Memory B cell (primary cell): ENCODE measurements around the gene ETNK1.

Experiments used
- ATAC-seq: fragments of 150-1000 bp; cut with Tn5 transposase; 2 replicates; pipeline ENCODE4 v1.10.0; 2021; ENCODE audit warnings: low read depth, mild to moderate bottlenecking, moderate library complexity
- DNase-seq, 2 donors: peaks; one replicate each; pipeline ENCODE4 v3.0.0; 2022; ENCODE audit warnings: low spot score in 2 of 2
- H3K27ac Mint-ChIP-seq: one replicate; pipeline ENCODE4 v1.8.0; 2022; ENCODE audit warnings: mild to moderate bottlenecking, moderate library complexity, mixed read lengths
- H3K27me3 Mint-ChIP-seq: one replicate; pipeline ENCODE4 v1.8.0; 2022; ENCODE audit warnings: mixed read lengths
- H3K36me3 Mint-ChIP-seq: one replicate; pipeline ENCODE4 v1.8.0; 2022; ENCODE audit warnings: mild to moderate bottlenecking, mixed read lengths
- H3K4me1 Mint-ChIP-seq: one replicate; pipeline ENCODE4 v1.8.0; 2022; ENCODE audit warnings: mixed read lengths
- H3K4me3 Mint-ChIP-seq: one replicate; pipeline ENCODE4 v1.8.0; 2022; ENCODE audit warnings: mild to moderate bottlenecking, moderate library complexity, mixed read lengths
- H3K9me3 Mint-ChIP-seq: one replicate; pipeline ENCODE4 v1.8.0; 2022; ENCODE audit warnings: mixed read lengths

ETNK1 gene

GRCh38 chr12:22715254-22715653 lies 90.3 kb downstream of the ETNK1 start:
- H3K27me3 Mint-ChIP-seq: peaks cover 7% of the 10 kb centered on the region
- no peak overlapping the region for H3K27ac Mint-ChIP-seq
- no peaks in the 10 kb centered on the region for H3K9me3 Mint-ChIP-seq
- no peaks in the 10 kb centered on the region for H3K36me3 Mint-ChIP-seq
- no peaks in the 10 kb centered on the region for H3K4me1 Mint-ChIP-seq
- H3K4me3 Mint-ChIP-seq: no peak overlapping the region
- DNase-seq (no peak), ATAC-seq (no peak)

DNA sequence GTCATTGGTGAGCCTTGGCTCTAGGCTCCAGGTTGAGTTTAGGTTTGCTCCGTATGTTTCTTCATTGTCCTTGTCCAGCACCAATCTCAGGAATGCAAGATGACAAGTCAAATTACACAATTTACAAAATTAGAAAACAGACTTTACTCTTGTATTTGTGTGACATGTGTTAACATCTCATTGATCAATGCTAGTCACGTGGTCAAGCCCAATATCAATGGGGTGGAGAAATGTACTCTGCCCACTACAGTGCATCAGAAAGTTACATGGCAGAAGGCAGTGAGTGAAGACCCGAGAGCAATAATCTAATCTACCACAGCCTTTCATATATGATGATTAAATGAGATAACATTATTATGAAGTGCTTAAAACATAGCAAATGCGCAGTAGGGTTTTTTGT lies 94.8 kb downstream of the ETNK1 start:
- no peak for ATAC-seq
- H3K27me3 Mint-ChIP-seq: peaks cover 14% of the 10 kb centered on the region

GRCh38 chr12:22722081-22722480 lies 97.1 kb downstream of the ETNK1 start:
- DNase-seq: no peak
- no peak overlapping the region for H3K27ac Mint-ChIP-seq
- no peak for ATAC-seq
- H3K4me1 Mint-ChIP-seq: no peaks in the 10 kb centered on the region
- H3K9me3 Mint-ChIP-seq: no peaks in the 10 kb centered on the region
- H3K36me3 Mint-ChIP-seq: no peaks in the 10 kb centered on the region
- H3K4me3 Mint-ChIP-seq: no peak overlapping the region
- H3K27me3 Mint-ChIP-seq: peaks cover 13% of the 10 kb centered on the region

More for the DNA sequence above, 94.8 kb downstream of the ETNK1 start:
- DNase-seq: no peak
- H3K36me3 Mint-ChIP-seq: no peaks in the 10 kb centered on the region
- H3K4me1 Mint-ChIP-seq: no peaks in the 10 kb centered on the region
- no peak overlapping the region for H3K4me3 Mint-ChIP-seq
- H3K9me3 Mint-ChIP-seq: no peaks in the 10 kb centered on the region
- no peak overlapping the region for H3K27ac Mint-ChIP-seq

DNA sequence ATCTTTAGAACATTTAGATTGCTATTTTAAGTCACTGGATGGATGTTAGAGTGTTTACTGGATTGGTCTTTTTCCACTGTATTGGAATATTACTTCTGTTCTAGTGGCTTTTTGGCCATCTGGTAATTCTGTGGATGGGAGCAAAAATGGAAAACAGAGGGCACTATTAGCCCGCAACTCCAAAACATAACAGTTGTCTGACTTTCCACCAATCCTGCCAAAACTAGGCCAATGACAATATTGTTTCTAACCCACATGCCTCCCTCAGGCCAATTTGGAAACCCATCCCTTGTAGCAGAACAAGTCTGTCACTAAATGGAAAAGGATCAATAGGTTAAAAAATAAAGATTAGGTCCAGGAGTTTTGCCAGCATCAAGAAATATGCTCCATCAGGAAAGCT lies 97.8 kb downstream of the ETNK1 start:
- Mint-ChIP-seq H3K36me3 (no peaks in the 10 kb centered on the region), H3K4me3 (no peak overlapping the region), H3K27ac (no peak overlapping the region), H3K27me3 (peaks cover 13% of the 10 kb centered on the region), H3K9me3 (no peaks in the 10 kb centered on the region), H3K4me1 (no peaks in the 10 kb centered on the region)
- no peak for DNase-seq
- no peak for ATAC-seq

- Mint-ChIP-seq H3K4me3 (no peak overlapping the region), H3K9me3 (no peaks in the 10 kb centered on the region), H3K4me1 (no peaks in the 10 kb centered on the region), H3K27ac (no peak overlapping the region), H3K36me3 (no peaks in the 10 kb centered on the region), H3K27me3 (peaks cover 9% of the 10 kb centered on the region)
- DNase-seq (no peak), ATAC-seq (no peak)
These were observed 104.0 kb downstream of the ETNK1 start for GRCh38 chr12:22728987-22729386.

DNA sequence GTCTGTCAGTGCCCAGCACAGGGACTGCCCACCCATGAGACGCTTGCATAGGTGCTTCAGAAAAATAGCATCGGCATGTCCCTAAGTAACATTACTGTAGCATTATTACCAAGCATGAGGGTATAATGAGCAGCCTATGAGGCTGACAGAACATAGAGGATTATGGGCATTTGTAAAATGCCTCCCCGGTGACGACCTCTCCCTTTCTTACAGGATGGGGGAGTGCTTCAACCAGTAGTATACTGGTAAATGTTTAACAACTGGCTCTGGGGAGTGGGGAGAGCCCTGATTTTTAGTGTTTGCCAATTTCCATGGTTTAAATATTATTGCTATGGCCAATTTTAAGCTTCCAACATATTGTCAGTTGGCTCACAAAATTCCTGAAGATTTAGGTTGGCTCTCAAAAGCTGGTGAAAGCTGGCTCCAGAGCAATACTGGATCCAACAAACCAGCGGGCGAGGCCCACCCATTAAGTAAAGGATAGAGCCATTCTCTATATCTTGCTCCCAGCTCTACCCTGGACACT lies 104.5 kb downstream of the ETNK1 start:
- DNase-seq (no peak), ATAC-seq (no peak)
- Mint-ChIP-seq H3K4me3 (no peak overlapping the region), H3K9me3 (no peaks in the 10 kb centered on the region), H3K27me3 (peaks cover 7% of the 10 kb centered on the region), H3K4me1 (no peaks in the 10 kb centered on the region), H3K36me3 (no peaks in the 10 kb centered on the region), H3K27ac (no peak overlapping the region)

- ATAC-seq (no peak), DNase-seq (no peak)
- Mint-ChIP-seq H3K27me3 (peaks cover 7% of the 10 kb centered on the region), H3K9me3 (no peaks in the 10 kb centered on the region), H3K4me1 (no peaks in the 10 kb centered on the region), H3K36me3 (no peaks in the 10 kb centered on the region), H3K4me3 (no peak overlapping the region), H3K27ac (no peak overlapping the region)
These were observed 105.0 kb downstream of the ETNK1 start for GRCh38 chr12:22729957-22730443.

GRCh38 chr12:22731236-22731635 lies 106.3 kb downstream of the ETNK1 start:
- Mint-ChIP-seq H3K4me3 (no peak overlapping the region), H3K36me3 (no peaks in the 10 kb centered on the region), H3K27me3 (peaks cover 5% of the 10 kb centered on the region), H3K27ac (no peak overlapping the region), H3K9me3 (peaks cover 2% of the 10 kb centered on the region), H3K4me1 (no peaks in the 10 kb centered on the region)
- DNase-seq (no peak), ATAC-seq (no peak)

DNA sequence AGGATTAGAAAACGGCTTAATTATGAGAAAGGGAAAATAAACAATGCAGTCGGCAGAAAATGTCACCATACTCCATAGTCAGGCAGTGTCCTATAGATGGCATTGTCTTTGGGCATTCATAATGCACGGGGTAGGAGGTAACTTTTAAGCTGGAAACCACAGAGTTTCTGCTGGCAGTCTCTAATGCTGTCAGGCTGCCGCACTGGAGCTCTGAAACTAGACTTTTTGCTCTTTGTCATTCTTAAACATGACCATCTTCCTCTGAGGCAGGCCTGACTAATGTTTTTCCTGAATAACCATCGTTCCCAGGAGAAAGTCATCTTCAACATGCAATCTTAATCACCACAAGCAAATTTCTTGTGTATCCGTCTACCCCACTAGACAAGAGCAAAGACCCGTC lies 108.8 kb downstream of the ETNK1 start:
- Mint-ChIP-seq H3K27me3 (peaks cover 5% of the 10 kb centered on the region), H3K27ac (no peak overlapping the region), H3K36me3 (no peaks in the 10 kb centered on the region), H3K4me3 (no peak overlapping the region), H3K9me3 (peaks cover 2% of the 10 kb centered on the region), H3K4me1 (no peaks in the 10 kb centered on the region)
- DNase-seq: no peak
- ATAC-seq: no peak

DNA sequence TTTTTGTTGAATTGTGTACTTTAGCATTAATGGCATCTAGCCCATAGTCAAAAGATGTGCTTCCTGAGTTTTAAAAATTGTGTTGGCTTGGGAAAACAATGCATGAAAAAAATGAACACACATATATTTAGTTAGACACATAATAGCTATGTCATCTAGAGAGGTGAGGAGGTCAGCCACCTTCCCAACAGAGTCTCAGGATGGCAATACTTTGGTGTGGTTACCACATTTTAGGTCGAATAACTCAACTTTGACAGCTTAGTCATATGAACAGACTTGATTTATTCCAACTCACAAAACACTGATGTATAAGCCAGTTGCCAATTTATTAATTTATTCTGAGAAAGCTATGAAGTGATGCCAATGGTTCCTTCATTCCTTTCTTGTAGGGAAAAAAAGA lies 114.0 kb downstream of the ETNK1 start:
- peaks cover 2% of the 10 kb centered on the region for H3K9me3 Mint-ChIP-seq
- no peaks in the 10 kb centered on the region for H3K27me3 Mint-ChIP-seq
- H3K27ac Mint-ChIP-seq: no peak overlapping the region
- no peak overlapping the region for H3K4me3 Mint-ChIP-seq
- ATAC-seq (no peak), DNase-seq (no peak)
- no peaks in the 10 kb centered on the region for H3K36me3 Mint-ChIP-seq
- no peaks in the 10 kb centered on the region for H3K4me1 Mint-ChIP-seq
